Measurements from ENCODE around the gene SUFU. TPM values are rescaled to one million over a fixed set of nuclear protein-coding genes. Genes with fewer than 3 reads are reported as not detected.
A peak's percentile ranks its signal among the peaks of the same experiment; 100 is the strongest.

Gene SUFU
- total and polyA plus RNA-seq, 8 donors, result 0.29 to 26.3 (median 3.7) TPM

DNA sequence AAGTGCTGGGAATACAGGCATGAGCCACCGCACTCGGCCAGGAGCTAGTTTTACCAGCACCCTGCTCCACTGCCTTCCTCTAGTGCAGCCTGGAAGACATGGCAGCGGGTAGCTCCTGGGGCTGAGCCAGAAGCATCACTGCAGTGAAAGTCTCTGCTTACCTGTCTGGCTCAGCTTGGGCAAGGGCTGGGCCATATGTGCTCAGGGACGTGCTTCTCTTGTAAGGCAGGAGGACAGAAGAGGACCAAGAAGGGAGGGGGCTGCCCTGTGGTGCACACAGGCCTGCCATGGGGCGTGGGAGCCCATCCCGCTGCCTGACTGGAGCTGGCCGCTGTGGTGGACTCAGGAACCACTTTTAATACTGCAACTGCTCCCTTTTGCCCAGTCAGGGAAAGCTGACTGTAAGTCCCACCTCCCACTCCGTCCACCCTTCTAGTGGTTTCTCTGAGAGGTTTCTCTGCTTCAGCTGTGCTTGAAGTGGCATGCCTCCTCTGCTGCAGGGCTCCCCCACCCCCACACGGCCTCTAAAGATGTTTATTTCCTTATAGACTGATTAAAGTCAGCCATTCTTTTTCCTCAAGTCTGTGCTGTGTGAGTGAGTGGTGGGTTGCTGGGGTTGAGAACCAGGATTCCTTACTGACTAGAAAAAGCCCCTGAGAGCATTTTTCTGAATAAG, 27.2 kb upstream of the SUFU start:
- Histone ChIP-seq H3K9me3 (no peaks in the 10 kb centered on the region), H3K27me3 (no peaks in the 10 kb centered on the region), H3K36me3 (peaks cover 16 to 28% (median 26%) of the 10 kb centered on the region in 4 donors), H3K27ac (peak overlapping the region in 1 of 5 donors; percentile 20), H3K4me3 (no peak overlapping the region), H3K4me1 (peaks cover 0 to 9% (median 4%) of the 10 kb centered on the region in 4 donors)
- WGBS, 5 donors, result 57 to 76% (median 66%) methylated on average over 9 of the region's 9 CpGs
- TF ChIP-seq, protein P1, sequence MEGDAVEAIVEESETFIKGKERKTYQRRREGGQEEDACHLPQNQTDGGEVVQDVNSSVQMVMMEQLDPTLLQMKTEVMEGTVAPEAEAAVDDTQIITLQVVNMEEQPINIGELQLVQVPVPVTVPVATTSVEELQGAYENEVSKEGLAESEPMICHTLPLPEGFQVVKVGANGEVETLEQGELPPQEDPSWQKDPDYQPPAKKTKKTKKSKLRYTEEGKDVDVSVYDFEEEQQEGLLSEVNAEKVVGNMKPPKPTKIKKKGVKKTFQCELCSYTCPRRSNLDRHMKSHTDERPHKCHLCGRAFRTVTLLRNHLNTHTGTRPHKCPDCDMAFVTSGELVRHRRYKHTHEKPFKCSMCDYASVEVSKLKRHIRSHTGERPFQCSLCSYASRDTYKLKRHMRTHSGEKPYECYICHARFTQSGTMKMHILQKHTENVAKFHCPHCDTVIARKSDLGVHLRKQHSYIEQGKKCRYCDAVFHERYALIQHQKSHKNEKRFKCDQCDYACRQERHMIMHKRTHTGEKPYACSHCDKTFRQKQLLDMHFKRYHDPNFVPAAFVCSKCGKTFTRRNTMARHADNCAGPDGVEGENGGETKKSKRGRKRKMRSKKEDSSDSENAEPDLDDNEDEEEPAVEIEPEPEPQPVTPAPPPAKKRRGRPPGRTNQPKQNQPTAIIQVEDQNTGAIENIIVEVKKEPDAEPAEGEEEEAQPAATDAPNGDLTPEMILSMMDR (IDR thresholded peaks at IDR 0.05), result no peak
- TF ChIP-seq POLR2AphosphoS5 (IDR thresholded peaks at IDR 0.05) (no peak), POLR2A (IDR thresholded peaks at IDR 0.05) (no peak), EP300 (IDR thresholded peaks at IDR 0.05) (no peak)
- intact Hi-C loops (cut with DNase I; ENCODE audit: low total_unique reads), result no loop called here
- no peak for DNase-seq

DNA sequence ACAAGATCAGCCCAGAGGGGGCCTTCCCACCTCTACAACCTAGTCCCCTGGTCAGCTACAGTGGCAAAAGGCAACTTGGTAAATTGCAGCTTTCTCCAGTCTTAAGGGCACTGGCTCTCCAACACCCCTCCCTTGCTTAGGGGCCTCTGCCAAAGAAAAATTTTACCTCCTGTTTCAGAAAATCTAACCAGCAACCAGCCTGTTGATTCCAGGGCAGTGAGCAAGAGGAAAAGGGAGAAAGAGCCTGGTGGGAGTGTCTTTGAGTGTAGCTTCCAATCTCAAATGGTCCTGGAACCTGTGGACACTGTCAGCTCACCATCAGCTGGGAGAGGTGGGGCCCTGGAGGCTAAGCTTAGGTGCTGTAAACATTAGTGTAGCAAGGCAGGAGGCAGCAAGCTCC, 24.1 kb upstream of the SUFU start:
- intact Hi-C loops (cut with DNase I; ENCODE audit: low total_unique reads), result no loop called here
- DNase-seq, result no peak

DNA sequence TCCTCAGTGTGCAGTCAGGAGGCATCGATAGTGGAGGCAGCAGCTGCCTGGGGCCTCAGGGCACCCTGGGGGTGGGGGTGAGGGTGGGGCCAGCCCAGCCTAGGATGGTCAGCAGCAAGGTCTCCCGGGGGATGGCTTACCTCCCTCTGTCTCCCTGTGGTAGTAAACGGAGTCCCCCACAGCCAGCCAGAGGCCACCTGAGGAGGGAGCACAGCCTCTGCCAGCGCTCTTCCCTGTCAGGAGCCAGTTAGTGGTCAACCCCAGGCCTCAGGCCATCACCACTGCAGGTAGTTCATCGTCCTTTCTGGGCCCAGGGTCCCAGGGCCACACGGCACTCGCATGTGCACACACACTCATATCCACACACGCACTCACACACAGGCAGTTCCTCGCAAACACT, 23.4 kb upstream of the SUFU start:
- Histone ChIP-seq H3K4me1 (peaks cover 0 to 9% (median 4%) of the 10 kb centered on the region in 4 donors), H3K36me3 (peaks cover 53 to 66% (median 64%) of the 10 kb centered on the region in 4 donors), H3K27ac (no peak overlapping the region), H3K27me3 (no peaks in the 10 kb centered on the region), H3K4me3 (no peak overlapping the region), H3K9me3 (no peaks in the 10 kb centered on the region)
- WGBS, 5 donors, result 81 to 87% (median 84%) methylated on average over 8 to 9 of the region's 9 CpGs
- TF ChIP-seq EP300 (IDR thresholded peaks at IDR 0.05) (no peak), POLR2AphosphoS5 (IDR thresholded peaks at IDR 0.05) (no peak), POLR2A (IDR thresholded peaks at IDR 0.05) (no peak)
- TF ChIP-seq, protein P1 (IDR thresholded peaks at IDR 0.05), result no peak
- intact Hi-C loops (cut with DNase I; ENCODE audit: low total_unique reads), result no loop called here
- DNase-seq, result no peak

More for the DNA sequence above, 24.1 kb upstream of the SUFU start:
- Histone ChIP-seq H3K27me3 (no peaks in the 10 kb centered on the region), H3K4me3 (no peak overlapping the region), H3K9me3 (no peaks in the 10 kb centered on the region), H3K27ac (peak overlapping the region in 2 of 5 donors; percentile 20 to 55), H3K4me1 (peaks cover 0 to 9% (median 4%) of the 10 kb centered on the region in 4 donors), H3K36me3 (peaks cover 46 to 58% (median 56%) of the 10 kb centered on the region in 4 donors)
- TF ChIP-seq POLR2A (IDR thresholded peaks at IDR 0.05), result no peak
- TF ChIP-seq POLR2AphosphoS5 (IDR thresholded peaks at IDR 0.05), result no peak
- no peak for TF ChIP-seq EP300 (IDR thresholded peaks at IDR 0.05)

DNA sequence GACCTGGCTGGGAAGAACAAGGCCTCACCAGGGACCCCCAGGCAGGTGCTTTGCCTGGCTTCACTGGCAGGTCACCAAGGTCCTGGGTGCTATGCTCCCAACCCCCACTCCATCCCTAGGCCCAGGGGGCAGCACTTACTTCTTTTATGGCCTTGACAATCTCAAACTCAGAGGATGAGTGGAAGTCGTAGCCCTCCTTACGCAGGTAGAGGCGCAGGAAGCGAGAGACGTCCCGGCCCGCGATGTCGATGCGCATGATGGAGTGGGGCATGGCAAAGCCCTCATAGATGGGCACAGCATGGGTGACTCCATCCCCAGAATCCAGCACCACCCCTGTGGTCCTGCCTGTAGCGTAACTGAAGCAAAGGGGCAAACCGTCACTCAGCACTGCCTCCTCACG, 19.8 kb upstream of the SUFU start:
- intact Hi-C loops (cut with DNase I; ENCODE audit: low total_unique reads), result no loop called here
- H3K27ac ChIP-seq, result no peak overlapping the region
- DNase-seq, result no peak

More for the DNA sequence above, 19.8 kb upstream of the SUFU start:
- 94 to 98% (median 95%) methylated on average over 13 of the region's 13 CpGs for WGBS, 5 donors
- TF ChIP-seq POLR2A (IDR thresholded peaks at IDR 0.05) (no peak), POLR2AphosphoS5 (IDR thresholded peaks at IDR 0.05) (no peak), EP300 (IDR thresholded peaks at IDR 0.05) (no peak)
- TF ChIP-seq, protein P1 (IDR thresholded peaks at IDR 0.05), result no peak
- H3K4me3 ChIP-seq, result no peak overlapping the region
- H3K9me3 ChIP-seq, result no peaks in the 10 kb centered on the region
- peaks cover 88 to 100% (median 100%) of the 10 kb centered on the region in 4 donors for H3K36me3 ChIP-seq
- no peaks in the 10 kb centered on the region for H3K27me3 ChIP-seq
- H3K4me1 ChIP-seq, result peaks cover 0 to 3% (median 1%) of the 10 kb centered on the region in 4 donors

All from stomach (tissue), 9 donors.